Measurements from ENCODE around the gene FSCN2.

DNA sequence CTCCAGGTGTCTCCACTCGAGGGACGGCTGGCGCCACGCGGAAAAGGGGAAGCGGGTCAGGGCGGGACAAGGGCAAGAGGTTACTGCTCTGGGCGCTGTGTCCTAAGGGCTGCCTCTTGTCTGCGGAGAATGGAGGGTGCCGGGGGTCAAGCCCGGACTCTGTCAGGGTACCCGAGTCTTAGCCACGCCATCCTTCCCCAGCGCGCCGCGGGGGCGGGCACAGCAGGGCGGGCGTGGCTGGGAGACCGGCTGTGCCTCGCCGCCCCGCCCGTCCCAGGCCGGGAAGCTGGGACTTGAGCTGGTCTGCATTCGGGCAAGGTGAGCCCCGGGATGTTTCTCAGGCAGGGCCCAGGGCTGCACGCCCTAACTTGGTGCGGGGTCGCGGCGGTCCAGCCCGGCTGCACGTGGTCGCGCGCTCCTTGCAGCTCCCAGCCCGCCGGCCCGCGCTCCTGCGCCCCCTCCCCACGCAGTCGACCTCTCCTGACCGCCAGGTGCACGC is 9.3 kb upstream of the FSCN2 start:
- TF ChIP-seq, protein P1, sequence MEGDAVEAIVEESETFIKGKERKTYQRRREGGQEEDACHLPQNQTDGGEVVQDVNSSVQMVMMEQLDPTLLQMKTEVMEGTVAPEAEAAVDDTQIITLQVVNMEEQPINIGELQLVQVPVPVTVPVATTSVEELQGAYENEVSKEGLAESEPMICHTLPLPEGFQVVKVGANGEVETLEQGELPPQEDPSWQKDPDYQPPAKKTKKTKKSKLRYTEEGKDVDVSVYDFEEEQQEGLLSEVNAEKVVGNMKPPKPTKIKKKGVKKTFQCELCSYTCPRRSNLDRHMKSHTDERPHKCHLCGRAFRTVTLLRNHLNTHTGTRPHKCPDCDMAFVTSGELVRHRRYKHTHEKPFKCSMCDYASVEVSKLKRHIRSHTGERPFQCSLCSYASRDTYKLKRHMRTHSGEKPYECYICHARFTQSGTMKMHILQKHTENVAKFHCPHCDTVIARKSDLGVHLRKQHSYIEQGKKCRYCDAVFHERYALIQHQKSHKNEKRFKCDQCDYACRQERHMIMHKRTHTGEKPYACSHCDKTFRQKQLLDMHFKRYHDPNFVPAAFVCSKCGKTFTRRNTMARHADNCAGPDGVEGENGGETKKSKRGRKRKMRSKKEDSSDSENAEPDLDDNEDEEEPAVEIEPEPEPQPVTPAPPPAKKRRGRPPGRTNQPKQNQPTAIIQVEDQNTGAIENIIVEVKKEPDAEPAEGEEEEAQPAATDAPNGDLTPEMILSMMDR (IDR thresholded peaks at IDR 0.05; ENCODE audit: extremely low read depth in 1 of 2, insufficient read depth in 1 of 2, low read depth in 1 of 2, low read length in 2 of 2) = no peak
- peak; percentile 59 for TF ChIP-seq POLR2A (IDR thresholded peaks at IDR 0.05; ENCODE audit: low read depth, low read length)
- no peak for TF ChIP-seq EZH2 (IDR thresholded peaks at IDR 0.05; ENCODE audit: borderline replicate concordance, low read depth, low read length, severe bottlenecking)
- TF ChIP-seq POLR2AphosphoS5 (IDR thresholded peaks at IDR 0.05; ENCODE audit: insufficient read depth, low read depth, low read length) = peak; percentile 60
- TF ChIP-seq, protein P2, sequence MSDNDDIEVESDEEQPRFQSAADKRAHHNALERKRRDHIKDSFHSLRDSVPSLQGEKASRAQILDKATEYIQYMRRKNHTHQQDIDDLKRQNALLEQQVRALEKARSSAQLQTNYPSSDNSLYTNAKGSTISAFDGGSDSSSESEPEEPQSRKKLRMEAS (IDR thresholded peaks at IDR 0.05; ENCODE audit: insufficient read depth, insufficient read length) = no peak
- TF ChIP-seq JUN (IDR thresholded peaks at IDR 0.05; ENCODE audit: borderline replicate concordance, insufficient read depth, insufficient read length, low read depth) = no peak
- TF ChIP-seq MYC (IDR thresholded peaks at IDR 0.05; ENCODE audit: low read depth, low read length) = no peak
- no peak for TF ChIP-seq GATA2 (IDR thresholded peaks at IDR 0.05; ENCODE audit: insufficient read depth, insufficient read length, low read depth, low read length)

All from endothelial cell of umbilical vein (primary cell).